ENCODE data around the gene NCOA1. TPM values are rescaled to one million over a fixed set of nuclear protein-coding genes. Genes with fewer than 3 reads are reported as not detected.
A peak's percentile ranks its signal among the peaks of the same experiment; 100 is the strongest.
"Not testable (repeated sequence)": the region's sequence is repeated elsewhere in the genome, so short reads cannot be mapped to it uniquely, and the experiment has no call there.

NCOA1 gene
- total RNA-seq, 4 donors from 2014 or later = 33.9 to 91.2 (median 60.1) TPM

DNA sequence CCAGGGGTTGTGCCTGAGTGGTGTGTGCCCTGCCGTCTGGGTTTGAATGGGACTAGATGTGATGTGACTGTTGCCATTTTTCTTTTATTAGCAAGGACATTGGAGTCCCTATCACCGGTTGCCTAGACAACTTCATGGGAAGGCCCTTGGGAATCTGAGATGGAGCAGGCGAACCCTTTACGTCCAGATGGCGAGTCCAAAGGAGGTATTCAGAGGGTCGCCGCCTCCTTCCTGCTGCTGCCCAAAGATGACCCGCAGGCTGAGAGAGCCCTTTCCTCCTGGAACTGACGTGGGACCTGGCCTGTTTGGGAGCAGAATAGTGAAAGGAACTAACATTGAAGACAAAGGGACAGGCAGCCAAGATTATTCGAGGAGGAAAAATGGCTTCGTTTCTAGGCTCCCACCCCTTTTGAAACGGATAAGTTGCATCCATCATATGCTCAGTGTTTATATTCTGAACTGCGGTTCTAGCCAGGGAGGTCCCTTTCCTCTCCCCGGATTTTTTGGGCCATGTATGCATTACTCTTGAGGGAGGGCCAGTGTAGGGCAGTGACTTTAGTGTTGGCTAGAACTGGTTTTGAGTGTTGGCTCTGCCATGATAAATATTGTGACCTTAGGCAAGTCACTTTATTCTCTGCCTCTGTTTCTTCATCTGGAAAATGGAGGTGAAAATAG is 302.8 kb downstream of the NCOA1 start:
- H3K36me3 ChIP-seq = no peaks in the 10 kb centered on the region
- intact Hi-C loops (cut with DNase I; ENCODE audit: low total_unique reads) = loop anchor here (2.0 to 5.0 kb wide), 2 partner anchors 52 to 303 kb away; partner anchors contain the start of gene NCOA1

DNA sequence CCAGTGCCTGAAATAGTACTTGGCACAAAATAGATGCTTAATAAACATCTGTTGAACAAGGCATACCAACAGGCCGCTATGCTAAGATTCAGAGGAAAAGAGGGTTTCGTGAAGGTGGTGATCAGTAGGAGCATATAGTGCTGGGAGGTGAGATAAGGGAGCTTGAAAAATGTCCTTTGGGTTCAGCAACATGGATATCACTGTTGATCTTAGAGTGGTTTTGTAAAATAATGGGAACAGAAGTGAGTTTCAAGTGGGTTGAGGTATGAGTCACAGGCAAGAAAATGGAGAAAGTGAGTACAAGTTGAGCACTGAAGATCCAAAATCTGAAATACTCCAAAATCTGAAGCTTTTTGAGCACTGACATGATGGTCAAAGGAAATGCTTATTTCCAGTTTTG is 306.6 kb downstream of the NCOA1 start:
- Histone ChIP-seq H3K27ac (no peak overlapping the region), H3K36me3 (peaks cover 0 to 4% of the 10 kb centered on the region in 2 donors), H3K27me3 (no peaks in the 10 kb centered on the region), H3K9me3 (no peaks in the 10 kb centered on the region), H3K4me1 (peaks cover 8 to 11% of the 10 kb centered on the region in 2 donors), H3K4me3 (no peak overlapping the region)
- ATAC-seq (no peak), DNase-seq (no peak)
- in situ Hi-C loops (cut with MboI; ENCODE audit: low sequenced_read_pairs in 4 of 4) (loop anchor here in 1 of 4 donors (25.0 kb wide), 1 partner anchor 385 kb away; no protein-coding TSS in a partner anchor), intact Hi-C loops (cut with DNase I; ENCODE audit: low total_unique reads) (no loop called here)
- TF ChIP-seq, protein P1, sequence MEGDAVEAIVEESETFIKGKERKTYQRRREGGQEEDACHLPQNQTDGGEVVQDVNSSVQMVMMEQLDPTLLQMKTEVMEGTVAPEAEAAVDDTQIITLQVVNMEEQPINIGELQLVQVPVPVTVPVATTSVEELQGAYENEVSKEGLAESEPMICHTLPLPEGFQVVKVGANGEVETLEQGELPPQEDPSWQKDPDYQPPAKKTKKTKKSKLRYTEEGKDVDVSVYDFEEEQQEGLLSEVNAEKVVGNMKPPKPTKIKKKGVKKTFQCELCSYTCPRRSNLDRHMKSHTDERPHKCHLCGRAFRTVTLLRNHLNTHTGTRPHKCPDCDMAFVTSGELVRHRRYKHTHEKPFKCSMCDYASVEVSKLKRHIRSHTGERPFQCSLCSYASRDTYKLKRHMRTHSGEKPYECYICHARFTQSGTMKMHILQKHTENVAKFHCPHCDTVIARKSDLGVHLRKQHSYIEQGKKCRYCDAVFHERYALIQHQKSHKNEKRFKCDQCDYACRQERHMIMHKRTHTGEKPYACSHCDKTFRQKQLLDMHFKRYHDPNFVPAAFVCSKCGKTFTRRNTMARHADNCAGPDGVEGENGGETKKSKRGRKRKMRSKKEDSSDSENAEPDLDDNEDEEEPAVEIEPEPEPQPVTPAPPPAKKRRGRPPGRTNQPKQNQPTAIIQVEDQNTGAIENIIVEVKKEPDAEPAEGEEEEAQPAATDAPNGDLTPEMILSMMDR (IDR thresholded peaks at IDR 0.05 in 4 of 5, conservative IDR thresholded peaks at IDR 0.05 in 1 of 5) = no peak
- TF ChIP-seq POLR2A (IDR thresholded peaks at IDR 0.05) = no peak

More for the DNA sequence above, 302.8 kb downstream of the NCOA1 start:
- Histone ChIP-seq H3K4me3 (peak overlapping the region; percentile 67 to 94 (median 88)), H3K4me1 (peaks cover 16 to 17% of the 10 kb centered on the region in 2 donors), H3K27me3 (no peaks in the 10 kb centered on the region), H3K9me3 (no peaks in the 10 kb centered on the region), H3K27ac (peak overlapping the region in 3 of 4 donors; percentile 95 to 99 (median 97))
- DNase-seq (no peak), ATAC-seq (no peak)
- TF ChIP-seq, protein P1 (IDR thresholded peaks at IDR 0.05 in 4 of 5, conservative IDR thresholded peaks at IDR 0.05 in 1 of 5) = no peak
- no peak for TF ChIP-seq POLR2A (IDR thresholded peaks at IDR 0.05)
- in situ Hi-C loops (cut with MboI; ENCODE audit: low sequenced_read_pairs in 4 of 4) = loop anchor here in 1 of 4 donors (25.0 kb wide), 1 partner anchor 382 kb away; no protein-coding TSS in a partner anchor

DNA sequence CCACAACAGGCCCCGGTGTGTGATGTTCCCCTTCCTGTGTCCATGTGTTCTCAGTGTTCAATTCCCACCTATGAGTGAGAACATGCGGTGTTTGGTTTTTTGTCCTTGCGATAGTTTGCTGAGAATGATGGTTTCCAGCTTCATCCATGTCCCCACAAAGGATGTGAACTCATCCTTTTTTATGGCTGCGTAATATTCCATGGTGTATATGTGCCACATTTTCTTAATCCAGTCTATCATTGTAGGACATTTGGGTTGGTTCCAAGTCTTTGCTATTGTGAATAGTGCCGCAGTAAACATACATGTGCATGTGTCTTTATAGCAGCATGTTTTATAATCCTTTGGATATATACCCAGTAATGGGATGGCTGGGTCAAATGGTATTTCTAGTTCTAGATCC is 309.4 kb downstream of the NCOA1 start:
- H3K27me3 ChIP-seq; H3K9me3 ChIP-seq; H3K36me3 ChIP-seq; ATAC-seq; DNase-seq; H3K4me3 ChIP-seq; intact Hi-C loops (cut with DNase I; ENCODE audit: low total_unique reads); H3K4me1 ChIP-seq; in situ Hi-C loops (cut with MboI; ENCODE audit: low sequenced_read_pairs in 4 of 4); H3K27ac ChIP-seq: not testable (repeated sequence)

DNA sequence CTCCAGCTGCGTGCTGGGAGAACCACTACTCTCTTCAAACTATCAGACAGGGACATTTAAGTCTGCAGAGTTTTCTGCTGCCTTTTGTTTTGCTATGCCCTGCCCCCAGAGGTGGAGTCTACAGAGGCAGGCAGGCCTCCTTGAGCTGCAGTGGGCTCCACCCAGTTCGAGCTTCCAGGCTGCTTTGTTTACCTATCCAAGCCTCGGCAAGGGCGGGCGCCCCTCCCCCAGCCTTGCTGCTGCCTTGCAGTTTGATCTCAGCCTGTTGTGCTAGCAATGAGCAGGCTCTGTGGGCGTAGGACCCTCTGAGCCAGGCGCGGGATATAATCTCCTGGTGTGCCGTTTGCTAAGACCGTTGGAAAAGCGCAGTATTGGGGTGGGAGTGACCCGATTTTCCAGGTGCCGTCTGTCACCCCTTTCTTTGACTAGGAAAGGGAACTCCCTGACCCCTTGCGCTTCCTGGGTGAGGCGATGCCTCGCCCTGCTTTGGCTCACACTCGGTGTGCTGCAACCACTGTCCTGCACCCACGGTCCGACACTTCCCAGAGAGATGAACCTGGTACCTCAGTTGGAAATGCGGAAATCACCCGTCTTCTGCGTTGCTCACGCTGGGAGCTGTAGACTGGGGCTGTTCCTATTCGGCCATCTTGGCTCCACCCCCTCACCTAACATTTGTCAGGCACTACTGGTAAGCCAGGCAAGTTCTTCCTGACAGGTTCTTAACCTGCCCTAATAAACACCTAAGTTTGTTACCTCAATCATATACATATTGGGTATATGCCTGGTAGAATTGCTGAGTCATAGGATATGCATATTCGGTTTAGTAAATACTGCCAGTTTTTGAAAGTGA is 315.0 kb downstream of the NCOA1 start:
- DNase-seq; H3K27ac ChIP-seq; H3K4me1 ChIP-seq; H3K36me3 ChIP-seq; H3K9me3 ChIP-seq; H3K27me3 ChIP-seq; H3K4me3 ChIP-seq; ATAC-seq; intact Hi-C loops (cut with DNase I; ENCODE audit: low total_unique reads); in situ Hi-C loops (cut with MboI; ENCODE audit: low sequenced_read_pairs in 4 of 4): not testable (repeated sequence)

GRCh38 chr2:24806661-24807036 is 315.6 kb downstream of the NCOA1 start:
- in situ Hi-C loops (cut with MboI; ENCODE audit: low sequenced_read_pairs in 4 of 4) = no loop called here
- no peak overlapping the region for H3K4me3 ChIP-seq
- H3K9me3 ChIP-seq = no peaks in the 10 kb centered on the region
- ATAC-seq (no peak), DNase-seq (no peak)
- no peaks in the 10 kb centered on the region for H3K27me3 ChIP-seq
- H3K27ac ChIP-seq = no peak overlapping the region
- no peaks in the 10 kb centered on the region for H3K36me3 ChIP-seq
- H3K4me1 ChIP-seq = no peaks in the 10 kb centered on the region
- TF ChIP-seq POLR2A (IDR thresholded peaks at IDR 0.05) = no peak
- TF ChIP-seq, protein P1 (IDR thresholded peaks at IDR 0.05 in 4 of 5, conservative IDR thresholded peaks at IDR 0.05 in 1 of 5) = no peak
- intact Hi-C loops (cut with DNase I; ENCODE audit: low total_unique reads) = no loop called here
